ENCODE measurements around the gene CROCC2. TPM values are rescaled to one million over a fixed set of nuclear protein-coding genes. Genes with fewer than 3 reads are reported as not detected.

CROCC2 gene
- polyA plus RNA-seq, 1 experiment: not detected

DNA sequence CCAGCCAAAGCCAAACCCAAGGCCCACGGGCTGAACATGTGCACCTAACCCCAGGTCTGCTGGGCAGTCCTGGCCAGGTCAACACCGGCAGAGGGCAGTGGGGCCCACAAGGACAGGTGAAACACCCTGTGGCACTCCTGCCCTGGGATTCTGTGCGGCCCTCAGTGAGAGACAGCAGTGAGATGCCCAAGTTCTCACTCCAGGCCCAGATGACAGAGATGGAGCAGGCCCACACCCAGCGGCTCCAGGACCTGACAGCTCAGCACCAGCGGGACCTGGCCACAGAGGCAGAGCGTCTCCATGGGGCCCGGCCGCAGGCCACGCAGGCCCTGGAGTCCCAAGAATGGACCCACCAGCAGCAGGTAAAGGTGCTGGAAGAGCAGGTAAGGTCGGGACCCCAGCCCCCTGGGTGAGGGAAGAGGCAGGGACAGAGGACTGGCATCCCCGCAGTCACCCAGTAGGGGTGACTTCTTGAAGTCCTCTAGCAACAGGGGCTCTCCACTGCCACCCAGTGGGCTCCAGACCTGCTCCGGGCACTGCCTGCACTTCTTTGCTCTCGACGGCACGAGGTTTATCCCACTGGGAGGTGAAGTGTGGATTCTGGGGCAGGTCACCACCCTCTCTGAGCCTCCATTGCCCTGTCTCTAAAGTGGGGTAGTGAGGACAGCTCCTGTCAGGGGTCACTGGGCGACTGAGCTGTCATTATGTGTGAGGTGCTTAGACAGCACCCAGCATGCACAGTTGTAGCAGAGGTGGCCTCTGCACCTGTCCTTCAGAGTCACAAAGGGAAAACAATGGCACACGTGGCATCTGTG, 83.5 kb downstream of the CROCC2 start:
- DNase-seq (ENCODE audit: low read depth, low spot score): no peak
- CTCF ChIA-PET: interaction anchor here (1.0 kb wide), 1 partner anchor 75 kb away, joined by 3 read pairs; no protein-coding TSS in a partner anchor

DNA sequence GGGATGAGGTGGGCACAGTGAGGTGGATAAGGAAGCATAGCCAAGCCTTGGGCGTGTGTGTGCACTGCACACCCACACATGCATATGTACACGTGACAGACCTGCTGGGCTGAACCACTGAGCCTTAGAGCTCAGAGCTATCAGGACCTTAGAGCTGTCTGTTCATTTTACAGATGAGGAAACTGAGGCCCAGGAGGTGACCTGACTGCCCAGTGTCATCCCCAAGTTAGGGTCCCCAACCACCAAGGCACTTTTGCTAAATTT, 84.1 kb downstream of the CROCC2 start:
- TF ChIP-seq, protein P1, sequence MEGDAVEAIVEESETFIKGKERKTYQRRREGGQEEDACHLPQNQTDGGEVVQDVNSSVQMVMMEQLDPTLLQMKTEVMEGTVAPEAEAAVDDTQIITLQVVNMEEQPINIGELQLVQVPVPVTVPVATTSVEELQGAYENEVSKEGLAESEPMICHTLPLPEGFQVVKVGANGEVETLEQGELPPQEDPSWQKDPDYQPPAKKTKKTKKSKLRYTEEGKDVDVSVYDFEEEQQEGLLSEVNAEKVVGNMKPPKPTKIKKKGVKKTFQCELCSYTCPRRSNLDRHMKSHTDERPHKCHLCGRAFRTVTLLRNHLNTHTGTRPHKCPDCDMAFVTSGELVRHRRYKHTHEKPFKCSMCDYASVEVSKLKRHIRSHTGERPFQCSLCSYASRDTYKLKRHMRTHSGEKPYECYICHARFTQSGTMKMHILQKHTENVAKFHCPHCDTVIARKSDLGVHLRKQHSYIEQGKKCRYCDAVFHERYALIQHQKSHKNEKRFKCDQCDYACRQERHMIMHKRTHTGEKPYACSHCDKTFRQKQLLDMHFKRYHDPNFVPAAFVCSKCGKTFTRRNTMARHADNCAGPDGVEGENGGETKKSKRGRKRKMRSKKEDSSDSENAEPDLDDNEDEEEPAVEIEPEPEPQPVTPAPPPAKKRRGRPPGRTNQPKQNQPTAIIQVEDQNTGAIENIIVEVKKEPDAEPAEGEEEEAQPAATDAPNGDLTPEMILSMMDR (IDR thresholded peaks at IDR 0.05; ENCODE audit: low read depth, low read length): no peak
- ChIA-PET POLR2A (no interaction called here), CTCF (no interaction called here)
- Histone ChIP-seq H3K27ac (ENCODE audit: low read depth, low read length) (no peak overlapping the region), H3K9me3 (ENCODE audit: control insufficient read depth, insufficient read depth, low read length) (peaks cover 26% of the 10 kb centered on the region), H3K4me3 (ENCODE audit: low read depth, low read length) (no peak overlapping the region), H3K27me3 (ENCODE audit: control insufficient read depth, insufficient read depth, low read length) (no peaks in the 10 kb centered on the region)
- no peak for DNase-seq (ENCODE audit: low read depth, low spot score)

More for the DNA sequence above, 83.5 kb downstream of the CROCC2 start:
- POLR2A ChIA-PET: no interaction called here
- Histone ChIP-seq H3K9me3 (ENCODE audit: control insufficient read depth, insufficient read depth, low read length) (peaks cover 26% of the 10 kb centered on the region), H3K4me3 (ENCODE audit: low read depth, low read length) (no peak overlapping the region), H3K27me3 (ENCODE audit: control insufficient read depth, insufficient read depth, low read length) (no peaks in the 10 kb centered on the region), H3K27ac (ENCODE audit: low read depth, low read length) (no peak overlapping the region)
- TF ChIP-seq, protein P1 (IDR thresholded peaks at IDR 0.05; ENCODE audit: low read depth, low read length): peak; percentile 46

DNA sequence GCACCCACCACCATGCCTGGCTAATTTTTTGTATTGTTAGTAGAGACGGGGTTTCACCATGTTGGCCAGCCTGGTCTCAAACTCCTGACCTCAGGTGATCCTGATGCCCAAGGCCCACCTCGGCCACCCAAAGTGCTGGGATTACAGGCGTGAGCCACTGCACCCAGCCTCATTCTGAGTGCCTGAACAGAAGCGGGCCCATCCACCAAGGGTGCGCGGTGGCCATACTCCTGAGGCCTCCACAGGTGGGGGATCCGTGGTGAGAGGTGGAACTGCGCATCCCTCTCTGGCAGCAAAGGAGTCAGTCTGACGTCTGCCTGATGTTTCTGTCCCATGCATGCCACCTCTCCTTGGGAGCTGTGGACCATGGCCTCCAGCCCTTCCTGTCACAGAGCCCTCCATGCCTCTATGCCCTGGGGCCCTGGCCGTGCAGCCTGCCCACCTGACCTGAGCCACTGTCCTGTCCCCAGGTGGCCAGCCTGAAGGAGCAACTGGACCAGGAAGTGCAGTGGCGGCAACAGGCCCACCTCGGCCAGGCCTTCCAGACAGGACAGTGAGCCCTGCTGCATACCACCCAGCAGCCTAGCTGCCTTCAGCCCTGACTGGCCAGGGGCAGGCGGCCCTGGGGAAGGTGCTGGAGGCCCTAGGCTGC, 84.7 kb downstream of the CROCC2 start:
- H3K4me3 ChIP-seq (ENCODE audit: low read depth, low read length): no peak overlapping the region
- no peaks in the 10 kb centered on the region for H3K27me3 ChIP-seq (ENCODE audit: control insufficient read depth, insufficient read depth, low read length)
- no peak for DNase-seq (ENCODE audit: low read depth, low spot score)
- POLR2A ChIA-PET: no interaction called here
- peak overlapping the region; percentile 61 for H3K27ac ChIP-seq (ENCODE audit: low read depth, low read length)
- H3K9me3 ChIP-seq (ENCODE audit: control insufficient read depth, insufficient read depth, low read length): peaks cover 26% of the 10 kb centered on the region
- CTCF ChIA-PET: no interaction called here
- TF ChIP-seq, protein P1 (IDR thresholded peaks at IDR 0.05; ENCODE audit: low read depth, low read length): no peak

DNA sequence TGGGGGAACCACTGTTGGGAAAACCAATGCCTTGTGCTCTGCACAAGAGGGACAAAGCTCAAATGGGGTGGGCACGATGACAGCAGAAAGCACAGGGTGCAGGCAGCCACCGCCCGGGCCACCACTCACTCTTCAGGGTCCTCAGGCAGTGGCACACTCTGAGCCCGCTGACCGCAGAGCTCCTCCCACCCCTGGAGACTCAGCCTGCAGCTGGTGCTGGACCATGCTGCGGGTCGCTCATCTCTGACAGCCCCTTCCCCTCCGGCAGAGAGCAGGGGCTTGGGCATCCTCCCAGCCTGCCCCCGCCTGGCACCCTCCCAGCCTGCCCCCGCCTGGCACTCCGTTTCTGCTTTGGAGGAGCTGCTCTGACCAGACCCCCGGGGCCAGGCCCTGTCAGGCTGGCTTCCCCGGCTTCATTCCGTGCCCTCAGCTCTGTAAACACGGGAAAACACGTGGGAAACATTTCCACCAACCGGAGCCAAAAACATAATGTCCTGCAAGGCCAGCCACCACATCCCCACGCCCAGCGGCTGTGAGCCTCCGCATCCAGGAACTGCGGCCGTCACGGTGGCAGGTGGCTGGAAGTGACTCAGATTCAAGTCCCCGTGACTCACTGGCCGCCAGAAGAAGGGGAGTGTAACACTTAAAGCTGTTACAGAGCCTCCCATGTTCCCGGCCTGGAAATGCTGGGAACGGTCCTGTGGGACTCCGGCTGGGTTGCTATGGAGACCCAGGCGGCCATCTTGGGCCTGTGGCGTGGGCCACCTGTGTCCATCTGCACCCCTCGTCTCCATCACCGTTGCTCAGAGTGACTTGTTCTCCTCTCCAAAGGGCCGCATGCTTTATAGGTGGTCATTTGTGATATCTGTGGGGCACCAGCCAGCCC, 85.5 kb downstream of the CROCC2 start:
- Histone ChIP-seq H3K27ac (ENCODE audit: low read depth, low read length) (peak overlapping the region; percentile 61), H3K9me3 (ENCODE audit: control insufficient read depth, insufficient read depth, low read length) (peaks cover 26% of the 10 kb centered on the region), H3K27me3 (ENCODE audit: control insufficient read depth, insufficient read depth, low read length) (no peaks in the 10 kb centered on the region), H3K4me3 (ENCODE audit: low read depth, low read length) (no peak overlapping the region)
- ChIA-PET CTCF (no interaction called here), POLR2A (interaction anchor here (0.8 kb wide), 1 partner anchor 36 kb away, joined by 3 read pairs; no protein-coding TSS in a partner anchor)
- DNase-seq (ENCODE audit: low read depth, low spot score): peak; percentile 66
- TF ChIP-seq, protein P1 (IDR thresholded peaks at IDR 0.05; ENCODE audit: low read depth, low read length): no peak

All from AG04450 (cell line).